ENCODE measurements around the gene KLHL24. TPM values are rescaled to one million over a fixed set of nuclear protein-coding genes. Genes with fewer than 3 reads are reported as not detected.
"Not testable (repeated sequence)": the region's sequence is repeated elsewhere in the genome, so short reads cannot be mapped to it uniquely, and the experiment has no call there.

KLHL24 gene
- total and polyA plus RNA-seq, 5 donors = 44.4 to 179 (median 151) TPM

DNA sequence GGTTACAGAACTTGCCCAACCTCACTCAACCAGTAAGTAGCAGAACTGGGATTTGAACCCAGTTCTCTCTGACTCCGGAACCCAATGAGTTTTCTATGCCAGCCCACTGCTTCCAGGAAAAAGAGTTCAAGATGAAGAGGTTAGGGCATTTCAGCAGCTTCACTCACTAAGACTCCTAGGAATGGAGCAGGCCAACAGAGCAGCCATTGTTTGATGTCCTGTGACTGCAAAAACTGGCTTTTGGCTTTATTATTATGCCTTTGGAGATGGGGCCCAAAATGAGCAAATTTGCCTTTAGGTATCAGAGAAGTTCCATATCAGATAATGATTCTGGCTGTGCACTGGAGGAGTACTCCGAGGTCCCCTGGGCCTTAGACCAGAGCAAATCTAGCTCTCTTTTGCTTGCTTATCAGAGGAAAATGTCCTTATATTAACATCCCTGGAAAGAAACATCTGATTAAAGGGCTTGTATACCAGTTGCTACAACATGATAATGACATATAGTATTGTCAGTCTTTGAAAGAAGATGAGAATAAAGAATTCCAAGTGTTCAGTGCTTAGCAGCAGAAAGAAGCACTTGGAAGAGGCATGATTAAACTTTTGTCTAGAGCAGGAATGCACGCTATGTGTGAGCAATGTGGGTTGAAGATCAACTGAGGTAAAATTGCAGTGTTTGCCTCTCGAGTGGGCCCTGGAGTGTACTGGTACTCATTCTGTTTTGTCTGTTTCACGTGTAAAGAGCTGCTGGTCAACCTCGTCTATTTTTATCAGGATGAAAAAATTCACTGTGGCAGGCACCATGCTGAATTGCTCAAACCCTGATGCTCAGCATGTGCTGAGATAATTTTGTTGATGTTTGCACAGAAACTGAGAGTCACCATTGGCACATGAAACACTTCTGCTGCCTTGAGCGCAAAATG is 21.8 kb upstream of the KLHL24 start:
- intact Hi-C loops (cut with DNase I) = no loop called here
- H3K9me3 ChIP-seq (ENCODE audit: control insufficient read depth, low read length) = no peaks in the 10 kb centered on the region
- H3K27me3 ChIP-seq (ENCODE audit: control insufficient read depth, insufficient read depth) = no peaks in the 10 kb centered on the region
- no peak overlapping the region for H3K27ac ChIP-seq (ENCODE audit: low read length)
- no peak overlapping the region for H3K4me3 ChIP-seq (ENCODE audit: low read length)
- no peak for DNase-seq
- ATAC-seq = peak in 1 of 2 donors; percentile 40
- H3K4me1 ChIP-seq (ENCODE audit: control insufficient read depth, insufficient read depth, low read length) = no peaks in the 10 kb centered on the region
- WGBS = 59% methylated on average over 7 of the region's 7 CpGs

DNA sequence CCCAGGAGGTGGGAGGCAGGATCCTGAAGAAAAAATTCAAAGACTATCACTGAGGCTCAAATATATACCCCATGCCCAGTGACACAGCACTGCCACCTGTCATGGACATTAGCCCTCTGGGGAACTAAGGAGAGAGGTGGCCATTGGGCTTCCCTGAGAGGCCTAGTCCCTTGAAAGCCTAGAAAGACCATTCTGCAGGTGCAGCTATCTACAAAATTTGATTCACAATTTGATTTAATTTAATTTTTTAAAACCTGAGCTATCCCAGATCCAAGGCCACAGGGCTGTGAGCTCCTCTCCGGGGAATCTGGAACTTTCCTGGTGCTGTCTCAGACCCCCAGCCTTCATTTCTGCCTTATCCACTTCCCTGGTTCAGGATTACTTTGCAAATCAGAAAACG is 16.9 kb upstream of the KLHL24 start:
- DNase-seq = no peak
- ATAC-seq = no peak
- 93% methylated on average over 2 of the region's 2 CpGs for WGBS
- Histone ChIP-seq H3K4me1 (ENCODE audit: control insufficient read depth, insufficient read depth, low read length) (no peaks in the 10 kb centered on the region), H3K27me3 (ENCODE audit: control insufficient read depth, insufficient read depth) (no peaks in the 10 kb centered on the region), H3K4me3 (ENCODE audit: low read length) (no peak overlapping the region), H3K9me3 (ENCODE audit: control insufficient read depth, low read length) (no peaks in the 10 kb centered on the region), H3K27ac (ENCODE audit: low read length) (no peak overlapping the region)
- intact Hi-C loops (cut with DNase I) = no loop called here

DNA sequence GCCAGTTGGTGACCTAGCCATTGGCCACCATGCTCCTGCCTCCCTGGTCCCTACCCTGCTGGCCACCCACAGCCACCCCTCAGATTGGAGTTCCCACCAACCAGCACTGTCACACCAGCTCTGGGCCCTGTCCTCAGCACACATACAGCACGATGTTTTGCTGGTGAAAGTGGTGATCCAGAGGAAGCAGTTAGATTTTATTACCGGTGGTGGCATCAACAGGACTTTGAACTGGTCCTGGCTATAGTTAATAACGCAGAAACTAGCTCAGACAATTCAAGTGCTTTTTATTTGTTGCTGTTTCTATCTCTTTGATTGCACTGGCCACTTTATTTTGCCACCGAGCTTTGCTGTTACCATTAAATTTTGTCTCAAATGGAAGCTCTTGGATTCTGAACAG is 16.4 kb upstream of the KLHL24 start:
- H3K4me3 ChIP-seq (ENCODE audit: low read length) = no peak overlapping the region
- no peak overlapping the region for H3K27ac ChIP-seq (ENCODE audit: low read length)
- DNase-seq = no peak
- intact Hi-C loops (cut with DNase I) = no loop called here
- H3K4me1 ChIP-seq (ENCODE audit: control insufficient read depth, insufficient read depth, low read length) = no peaks in the 10 kb centered on the region
- no peak for ATAC-seq
- WGBS = 91% methylated on average over 4 of the region's 4 CpGs
- no peaks in the 10 kb centered on the region for H3K27me3 ChIP-seq (ENCODE audit: control insufficient read depth, insufficient read depth)
- no peaks in the 10 kb centered on the region for H3K9me3 ChIP-seq (ENCODE audit: control insufficient read depth, low read length)

DNA sequence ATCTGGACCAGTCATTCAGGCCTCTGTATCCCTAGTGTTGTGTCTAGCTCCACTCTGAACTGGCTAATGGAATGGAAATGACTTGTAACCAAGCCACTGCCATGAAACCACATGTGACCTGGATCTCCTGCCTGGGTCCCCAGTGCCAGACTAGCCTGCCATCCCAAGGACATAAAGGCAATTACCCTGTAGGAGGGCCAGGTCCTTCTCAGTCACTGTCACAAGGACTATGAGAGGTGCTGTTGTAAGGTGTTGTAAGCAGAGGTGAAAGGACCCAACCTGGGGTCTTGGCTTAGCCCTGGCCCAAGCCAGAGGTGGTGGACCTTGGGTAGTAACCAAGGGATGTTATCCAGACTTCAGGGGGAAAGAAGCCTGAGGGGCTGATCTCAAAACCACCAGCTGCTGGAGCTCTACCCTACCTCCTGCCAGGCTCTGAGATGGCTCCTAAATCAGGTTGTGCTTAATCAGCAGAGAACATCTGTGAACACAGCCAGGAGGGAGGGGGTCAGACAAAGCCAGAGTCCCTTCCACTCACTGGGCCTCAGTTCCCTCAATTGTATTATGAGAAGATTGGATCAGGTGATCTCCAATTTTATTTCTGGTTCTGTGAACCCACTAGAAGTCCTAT is 15.7 kb upstream of the KLHL24 start:
- Histone ChIP-seq H3K9me3 (ENCODE audit: control insufficient read depth, low read length) (no peaks in the 10 kb centered on the region), H3K27me3 (ENCODE audit: control insufficient read depth, insufficient read depth) (no peaks in the 10 kb centered on the region), H3K27ac (ENCODE audit: low read length) (no peak overlapping the region), H3K4me3 (ENCODE audit: low read length) (no peak overlapping the region), H3K4me1 (ENCODE audit: control insufficient read depth, insufficient read depth, low read length) (no peaks in the 10 kb centered on the region)
- ATAC-seq (no peak), DNase-seq (no peak)
- intact Hi-C loops (cut with DNase I) = no loop called here

DNA sequence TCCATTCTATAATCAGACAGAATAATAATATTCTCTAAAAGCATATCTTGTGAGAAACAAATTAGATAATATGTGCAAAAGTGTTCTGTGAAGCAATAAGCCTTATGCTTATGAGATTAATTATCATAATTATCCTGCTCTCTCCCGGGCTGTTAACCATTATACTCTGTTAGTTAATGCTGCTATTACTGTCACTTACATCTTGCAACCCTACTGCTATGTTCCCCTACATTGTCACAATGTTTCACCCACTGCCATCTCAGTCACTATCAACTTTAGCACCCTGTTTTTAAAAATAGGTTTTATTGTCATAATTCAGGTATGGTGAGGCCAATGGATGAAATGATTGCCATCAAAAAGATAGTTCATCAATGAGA is 15.2 kb upstream of the KLHL24 start:
- H3K9me3 ChIP-seq (ENCODE audit: control insufficient read depth, low read length) = no peaks in the 10 kb centered on the region
- no peak overlapping the region for H3K4me3 ChIP-seq (ENCODE audit: low read length)
- H3K27ac ChIP-seq (ENCODE audit: low read length) = no peak overlapping the region
- 93% methylated on average over 1 of the region's 1 CpG for WGBS
- H3K4me1 ChIP-seq (ENCODE audit: control insufficient read depth, insufficient read depth, low read length) = no peaks in the 10 kb centered on the region
- intact Hi-C loops (cut with DNase I) = no loop called here
- ATAC-seq = no peak
- no peaks in the 10 kb centered on the region for H3K27me3 ChIP-seq (ENCODE audit: control insufficient read depth, insufficient read depth)
- DNase-seq = no peak

DNA sequence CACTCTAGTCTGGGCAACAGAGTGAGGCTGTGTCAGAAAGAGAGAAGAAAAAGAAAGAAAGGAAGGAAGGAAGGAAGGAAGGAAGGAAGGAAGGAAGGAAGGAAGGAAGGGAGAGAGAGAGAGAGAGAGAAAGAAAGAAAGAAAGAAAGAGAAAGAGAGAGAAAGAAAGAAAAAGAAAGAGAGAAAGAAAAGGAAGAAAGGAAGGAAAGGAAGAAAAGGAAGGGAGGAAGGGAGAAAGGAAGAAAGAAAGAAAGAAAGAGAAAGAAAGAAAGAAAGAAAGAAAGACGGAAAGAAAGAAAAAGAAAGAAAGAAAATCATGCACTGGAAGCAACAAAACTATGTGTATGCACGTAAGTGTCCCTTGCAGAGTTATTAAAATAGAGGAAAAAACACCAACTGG is 12.9 kb upstream of the KLHL24 start:
- ATAC-seq; H3K4me1 ChIP-seq (ENCODE audit: control insufficient read depth, insufficient read depth, low read length); H3K4me3 ChIP-seq (ENCODE audit: low read length); H3K9me3 ChIP-seq (ENCODE audit: control insufficient read depth, low read length); DNase-seq; H3K27ac ChIP-seq (ENCODE audit: low read length); H3K27me3 ChIP-seq (ENCODE audit: control insufficient read depth, insufficient read depth); intact Hi-C loops (cut with DNase I): not testable (repeated sequence)
- 81% methylated on average over 2 of the region's 2 CpGs for whole genome bisulfite sequencing

DNA sequence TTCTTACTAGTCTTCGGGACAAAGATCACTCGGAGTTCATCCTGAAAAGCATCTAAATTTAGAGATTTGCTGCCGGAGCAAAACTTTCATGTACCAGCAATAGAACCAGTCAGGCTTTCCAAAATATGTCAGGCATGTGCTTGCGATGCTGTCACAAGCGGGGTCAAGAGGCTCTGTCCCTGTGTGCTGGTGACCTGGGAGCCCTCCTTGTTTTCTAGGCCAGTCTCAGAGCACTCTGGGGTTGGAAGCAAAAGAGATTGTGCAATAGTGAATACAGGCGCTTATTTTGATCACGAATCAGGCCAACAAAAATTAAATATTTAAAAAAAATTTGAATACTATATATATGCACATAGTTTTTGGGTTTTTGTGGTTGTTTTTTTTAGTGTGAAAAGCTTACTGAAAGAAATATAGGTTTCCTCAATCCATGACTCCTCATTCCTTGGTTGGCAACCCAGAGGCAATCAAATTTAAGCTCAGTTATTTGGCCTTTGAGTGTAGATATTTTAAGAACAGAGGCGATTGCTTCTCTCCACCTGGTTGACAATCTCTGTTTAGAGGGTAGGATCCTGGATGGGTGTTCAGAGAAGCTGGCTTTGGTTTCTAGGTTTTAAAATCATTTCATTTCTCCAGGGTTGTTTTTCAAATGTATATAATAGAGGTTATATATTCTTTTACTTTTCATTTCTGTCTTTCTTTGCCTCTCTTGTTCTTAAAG is 8.4 kb upstream of the KLHL24 start:
- H3K4me1 ChIP-seq (ENCODE audit: control insufficient read depth, insufficient read depth, low read length) = peaks cover 3% of the 10 kb centered on the region
- WGBS = 39% methylated on average over 8 of the region's 8 CpGs
- H3K27ac ChIP-seq (ENCODE audit: low read length) = peak overlapping the region; percentile 36
- no peak overlapping the region for H3K4me3 ChIP-seq (ENCODE audit: low read length)
- no peaks in the 10 kb centered on the region for H3K27me3 ChIP-seq (ENCODE audit: control insufficient read depth, insufficient read depth)
- intact Hi-C loops (cut with DNase I) = no loop called here
- DNase-seq (peak; percentile 34 to 84 (median 80)), ATAC-seq (peak; percentile 91)
- H3K9me3 ChIP-seq (ENCODE audit: control insufficient read depth, low read length) = no peaks in the 10 kb centered on the region

DNA sequence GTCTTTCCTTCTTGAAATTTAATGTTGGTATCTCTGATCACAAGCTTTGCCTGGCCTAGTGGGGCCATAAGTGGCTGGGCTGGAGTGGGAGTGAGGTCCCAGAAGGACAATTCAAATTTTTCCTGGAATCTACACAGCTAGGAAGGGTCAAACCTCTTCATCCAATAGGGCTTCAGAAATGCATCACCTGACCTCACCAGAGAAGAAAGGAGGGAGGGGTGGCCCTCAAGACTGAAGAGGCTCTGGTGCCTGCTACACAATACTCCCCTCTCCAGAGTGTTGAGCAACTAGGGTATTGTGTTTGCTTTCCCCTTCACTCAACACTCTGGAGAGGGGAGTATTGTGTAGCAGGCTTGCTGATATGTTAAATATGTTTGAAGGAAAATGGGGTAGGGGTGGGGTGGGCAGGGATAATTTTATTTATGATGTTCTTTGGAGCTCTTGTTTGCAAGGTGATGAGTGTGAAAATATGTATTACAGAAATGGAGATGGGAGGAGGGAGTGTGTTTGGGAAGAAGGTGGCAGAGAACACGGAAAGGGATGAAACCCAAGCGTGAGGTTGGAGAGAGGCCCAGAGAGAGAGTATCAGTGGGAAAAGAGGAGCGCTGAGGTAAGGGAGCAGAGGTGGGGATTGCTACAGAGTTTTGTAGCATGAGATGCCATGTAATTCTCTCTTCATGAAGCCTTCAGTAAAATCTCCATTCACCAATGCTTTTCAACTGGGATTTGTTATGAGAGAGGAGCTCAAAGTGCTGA is 5.7 kb upstream of the KLHL24 start:
- H3K4me1 ChIP-seq (ENCODE audit: control insufficient read depth, insufficient read depth, low read length) = peaks cover 3% of the 10 kb centered on the region
- peak overlapping the region; percentile 64 for H3K27ac ChIP-seq (ENCODE audit: low read length)
- intact Hi-C loops (cut with DNase I) = no loop called here
- no peak overlapping the region for H3K4me3 ChIP-seq (ENCODE audit: low read length)
- H3K27me3 ChIP-seq (ENCODE audit: control insufficient read depth, insufficient read depth) = no peaks in the 10 kb centered on the region
- peak; percentile 21 to 45 for ATAC-seq
- WGBS = 76% methylated on average over 3 of the region's 3 CpGs
- no peak for DNase-seq
- no peaks in the 10 kb centered on the region for H3K9me3 ChIP-seq (ENCODE audit: control insufficient read depth, low read length)

DNA sequence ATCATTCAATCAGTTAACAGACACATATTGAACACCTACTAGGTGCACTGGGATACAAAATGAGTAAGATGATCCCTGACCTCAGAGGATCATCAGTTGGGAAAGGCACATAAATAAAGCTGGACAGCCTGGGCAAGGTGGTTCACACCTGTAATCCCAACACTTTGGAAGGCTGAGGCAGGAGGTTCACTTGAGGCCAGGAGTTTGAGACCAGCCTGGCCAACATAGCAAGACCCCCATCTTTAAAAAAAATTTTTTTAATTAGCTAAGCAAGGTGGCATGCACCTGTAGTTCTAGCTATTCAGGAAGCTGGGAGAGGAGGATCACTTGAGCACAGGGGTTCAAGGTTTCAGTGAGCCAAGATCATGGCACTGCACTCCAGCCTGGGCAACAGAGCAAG is 3.7 kb upstream of the KLHL24 start:
- Histone ChIP-seq H3K9me3 (ENCODE audit: control insufficient read depth, low read length) (no peaks in the 10 kb centered on the region), H3K27ac (ENCODE audit: low read length) (no peak overlapping the region), H3K27me3 (ENCODE audit: control insufficient read depth, insufficient read depth) (no peaks in the 10 kb centered on the region), H3K4me3 (ENCODE audit: low read length) (no peak overlapping the region), H3K4me1 (ENCODE audit: control insufficient read depth, insufficient read depth, low read length) (peaks cover 3% of the 10 kb centered on the region)
- ATAC-seq = no peak
- intact Hi-C loops (cut with DNase I) = no loop called here
- no peak for DNase-seq

DNA sequence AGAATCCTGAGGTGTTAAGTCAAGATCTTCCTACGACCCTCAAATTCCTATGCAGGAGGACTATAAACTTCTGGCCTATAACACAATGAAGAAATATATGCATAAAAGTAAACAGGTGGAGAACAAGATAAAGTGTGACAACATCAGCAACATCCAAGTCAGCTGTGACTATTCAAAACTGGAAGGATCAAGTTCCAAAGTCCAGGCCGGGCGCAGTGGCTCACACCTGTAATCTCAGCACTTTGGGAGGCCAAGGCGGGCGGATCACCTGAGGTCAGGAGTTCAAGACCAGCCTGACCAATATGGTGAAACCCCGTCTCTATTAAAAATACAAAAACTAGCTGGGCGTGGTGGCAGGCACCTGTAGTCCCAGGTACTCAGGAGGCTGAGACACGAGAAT is 2.7 kb upstream of the KLHL24 start:
- H3K4me1 ChIP-seq (ENCODE audit: control insufficient read depth, insufficient read depth, low read length); ATAC-seq; H3K4me3 ChIP-seq (ENCODE audit: low read length); intact Hi-C loops (cut with DNase I); DNase-seq; H3K9me3 ChIP-seq (ENCODE audit: control insufficient read depth, low read length); H3K27ac ChIP-seq (ENCODE audit: low read length); H3K27me3 ChIP-seq (ENCODE audit: control insufficient read depth, insufficient read depth): not testable (repeated sequence)
- WGBS = 96% methylated on average over 8 of the region's 8 CpGs

Measured in right cardiac atrium (tissue), 5 donors.